ENCODE data around the gene TMEM45B.
A peak's percentile ranks its signal among the peaks of the same experiment; 100 is the strongest.

DNA sequence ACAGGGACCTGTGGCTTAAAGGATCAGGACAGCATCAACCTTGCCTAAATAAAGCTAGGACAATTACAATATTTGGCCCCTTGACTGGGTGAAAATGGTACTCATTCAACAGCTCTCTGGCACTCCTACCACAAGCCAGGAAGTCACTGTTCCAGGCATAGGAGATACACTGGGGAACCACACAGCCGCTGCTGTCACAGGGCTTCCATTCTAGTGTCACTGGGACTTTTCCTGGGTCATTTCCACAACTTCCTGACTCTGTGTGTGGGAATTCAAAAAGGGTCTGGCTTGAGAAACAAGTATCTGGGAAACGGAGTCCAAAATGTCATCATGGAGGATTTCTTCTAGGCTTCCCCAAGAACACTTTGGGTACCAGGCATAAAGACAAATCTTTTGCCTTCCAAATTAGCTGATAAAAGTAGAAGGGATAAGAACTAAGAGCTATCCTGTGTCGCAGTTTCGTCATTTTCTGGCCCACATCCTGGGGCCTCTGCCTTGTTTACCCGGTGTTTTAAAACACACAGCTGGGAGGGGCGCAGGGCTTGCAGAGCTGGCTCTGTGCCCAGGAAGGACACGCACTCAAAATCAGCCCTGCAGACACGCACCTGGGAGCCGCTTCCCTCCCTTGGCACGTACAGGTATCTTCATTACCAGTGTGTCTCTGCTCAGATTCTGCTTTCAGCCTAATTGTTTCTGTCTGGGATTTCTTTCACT, 38.0 kb downstream of the TMEM45B start:
- no peak for TF ChIP-seq POLR2A (IDR thresholded peaks at IDR 0.05)
- TF ChIP-seq EP300 (IDR thresholded peaks at IDR 0.05): peak in 2 of 4 donors; percentile 6 to 27
- TF ChIP-seq, protein P1, sequence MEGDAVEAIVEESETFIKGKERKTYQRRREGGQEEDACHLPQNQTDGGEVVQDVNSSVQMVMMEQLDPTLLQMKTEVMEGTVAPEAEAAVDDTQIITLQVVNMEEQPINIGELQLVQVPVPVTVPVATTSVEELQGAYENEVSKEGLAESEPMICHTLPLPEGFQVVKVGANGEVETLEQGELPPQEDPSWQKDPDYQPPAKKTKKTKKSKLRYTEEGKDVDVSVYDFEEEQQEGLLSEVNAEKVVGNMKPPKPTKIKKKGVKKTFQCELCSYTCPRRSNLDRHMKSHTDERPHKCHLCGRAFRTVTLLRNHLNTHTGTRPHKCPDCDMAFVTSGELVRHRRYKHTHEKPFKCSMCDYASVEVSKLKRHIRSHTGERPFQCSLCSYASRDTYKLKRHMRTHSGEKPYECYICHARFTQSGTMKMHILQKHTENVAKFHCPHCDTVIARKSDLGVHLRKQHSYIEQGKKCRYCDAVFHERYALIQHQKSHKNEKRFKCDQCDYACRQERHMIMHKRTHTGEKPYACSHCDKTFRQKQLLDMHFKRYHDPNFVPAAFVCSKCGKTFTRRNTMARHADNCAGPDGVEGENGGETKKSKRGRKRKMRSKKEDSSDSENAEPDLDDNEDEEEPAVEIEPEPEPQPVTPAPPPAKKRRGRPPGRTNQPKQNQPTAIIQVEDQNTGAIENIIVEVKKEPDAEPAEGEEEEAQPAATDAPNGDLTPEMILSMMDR (IDR thresholded peaks at IDR 0.05): no peak

Measured in upper lobe of left lung (tissue), 4 donors.